ENCODE measurements around the gene C11orf24.
"Not testable (repeated sequence)": the region's sequence is repeated elsewhere in the genome, so short reads cannot be mapped to it uniquely, and the experiment has no call there.

C11orf24 gene

DNA sequence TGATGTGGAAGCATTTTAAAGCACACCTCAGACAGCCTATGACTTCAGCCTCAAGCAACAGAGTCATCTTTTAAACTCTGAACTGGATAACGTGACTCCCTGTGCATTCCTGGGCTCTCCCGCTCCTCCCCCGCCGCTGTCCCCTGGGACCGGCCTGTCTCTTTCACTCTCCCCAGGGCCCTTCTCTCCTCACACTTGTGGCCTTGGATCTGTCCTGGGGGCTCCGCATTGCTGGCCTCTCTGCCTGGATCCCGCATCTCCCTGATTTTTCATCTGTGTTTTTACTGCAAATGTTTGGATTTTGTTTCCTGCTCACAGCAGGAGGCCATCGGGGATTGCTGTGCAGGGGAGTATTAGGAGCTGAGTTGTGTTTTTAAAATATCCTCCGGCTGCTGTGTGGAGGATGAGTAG, 15.4 kb downstream of the C11orf24 start:
- no peak overlapping the region for H3K9ac ChIP-seq (ENCODE audit: low read length)
- H3K4me1 ChIP-seq (ENCODE audit: control insufficient read depth, low read depth, low read length) = peaks cover 6% of the 10 kb centered on the region
- H3K27ac ChIP-seq (ENCODE audit: low read length) = no peak overlapping the region
- no peak overlapping the region for H3K4me3 ChIP-seq (ENCODE audit: low read length)
- no peaks in the 10 kb centered on the region for H3K9me3 ChIP-seq (ENCODE audit: control insufficient read depth, low read depth, low read length)
- peaks cover 10% of the 10 kb centered on the region for H3K27me3 ChIP-seq (ENCODE audit: control insufficient read depth, insufficient read depth, low read length)
- H3K36me3 ChIP-seq (ENCODE audit: control insufficient read depth, low read depth, low read length) = peaks cover 9% of the 10 kb centered on the region

- Histone ChIP-seq H3K4me1 (ENCODE audit: control insufficient read depth, low read depth, low read length) (peaks cover 6% of the 10 kb centered on the region), H3K9ac (ENCODE audit: low read length) (no peak overlapping the region), H3K36me3 (ENCODE audit: control insufficient read depth, low read depth, low read length) (peaks cover under 1% of the 10 kb centered on the region), H3K9me3 (ENCODE audit: control insufficient read depth, low read depth, low read length) (no peaks in the 10 kb centered on the region), H3K27me3 (ENCODE audit: control insufficient read depth, insufficient read depth, low read length) (peaks cover 10% of the 10 kb centered on the region), H3K4me3 (ENCODE audit: low read length) (no peak overlapping the region), H3K27ac (ENCODE audit: low read length) (no peak overlapping the region)
Measured at GRCh38 chr11:68255526-68255925, 16.2 kb downstream of the C11orf24 start.

GRCh38 chr11:68254421-68254820, 17.4 kb downstream of the C11orf24 start:
- no peak overlapping the region for H3K27ac ChIP-seq (ENCODE audit: low read length)
- H3K4me3 ChIP-seq (ENCODE audit: low read length) = no peak overlapping the region
- H3K9me3 ChIP-seq (ENCODE audit: control insufficient read depth, low read depth, low read length) = no peaks in the 10 kb centered on the region
- H3K36me3 ChIP-seq (ENCODE audit: control insufficient read depth, low read depth, low read length) = no peaks in the 10 kb centered on the region
- no peak overlapping the region for H3K9ac ChIP-seq (ENCODE audit: low read length)
- H3K27me3 ChIP-seq (ENCODE audit: control insufficient read depth, insufficient read depth, low read length) = peaks cover 10% of the 10 kb centered on the region
- H3K4me1 ChIP-seq (ENCODE audit: control insufficient read depth, low read depth, low read length) = peaks cover 6% of the 10 kb centered on the region

DNA sequence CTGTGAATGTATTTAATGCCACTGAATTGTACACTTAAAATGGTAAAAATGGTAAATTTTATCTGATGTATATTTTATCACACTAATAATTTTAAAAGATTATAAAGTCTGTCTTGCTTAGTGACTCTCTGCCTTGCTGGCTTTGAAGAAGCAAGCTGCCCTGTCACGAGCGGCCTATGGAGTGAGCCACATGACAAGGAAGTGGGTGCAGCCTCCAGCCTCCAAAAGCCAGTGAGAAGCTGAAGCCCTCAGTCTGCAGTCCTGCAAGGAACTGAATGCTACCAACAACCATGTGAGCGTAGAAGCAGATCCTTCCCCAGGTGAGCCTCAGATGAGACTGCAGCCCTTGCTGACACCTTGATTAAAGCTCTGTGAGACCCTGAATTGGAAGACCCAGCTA, 20.0 kb downstream of the C11orf24 start:
- peaks cover 6% of the 10 kb centered on the region for H3K4me1 ChIP-seq (ENCODE audit: control insufficient read depth, low read depth, low read length)
- no peaks in the 10 kb centered on the region for H3K9me3 ChIP-seq (ENCODE audit: control insufficient read depth, low read depth, low read length)
- H3K27ac ChIP-seq (ENCODE audit: low read length) = no peak overlapping the region
- H3K9ac ChIP-seq (ENCODE audit: low read length) = no peak overlapping the region
- no peak overlapping the region for H3K4me3 ChIP-seq (ENCODE audit: low read length)
- H3K36me3 ChIP-seq (ENCODE audit: control insufficient read depth, low read depth, low read length) = no peaks in the 10 kb centered on the region
- no peaks in the 10 kb centered on the region for H3K27me3 ChIP-seq (ENCODE audit: control insufficient read depth, insufficient read depth, low read length)

- not testable (repeated sequence) for H3K27ac ChIP-seq (ENCODE audit: low read length); H3K4me1 ChIP-seq (ENCODE audit: control insufficient read depth, low read depth, low read length); H3K9ac ChIP-seq (ENCODE audit: low read length); H3K4me3 ChIP-seq (ENCODE audit: low read length); H3K27me3 ChIP-seq (ENCODE audit: control insufficient read depth, insufficient read depth, low read length); H3K36me3 ChIP-seq (ENCODE audit: control insufficient read depth, low read depth, low read length); H3K9me3 ChIP-seq (ENCODE audit: control insufficient read depth, low read depth, low read length)
Measured at GRCh38 chr11:68244912-68245311, 26.9 kb downstream of the C11orf24 start.

DNA sequence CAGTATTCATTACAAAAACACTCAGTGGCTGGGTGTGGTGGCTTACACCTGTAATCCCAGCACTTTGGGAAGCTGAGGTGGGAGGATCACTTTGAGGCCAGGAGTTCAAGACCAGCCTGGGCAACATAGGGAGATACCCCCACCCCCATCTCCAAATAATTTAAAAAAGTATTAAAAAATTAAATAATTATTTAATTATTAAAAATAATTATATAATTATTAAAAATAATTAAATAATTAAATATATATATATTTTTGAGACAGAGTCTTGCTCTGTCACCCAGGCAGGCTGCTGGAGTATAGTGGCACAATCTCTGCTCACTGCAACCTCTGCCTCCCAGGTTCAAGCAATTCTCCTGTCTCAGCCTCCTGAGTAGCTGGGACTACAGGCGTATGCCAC, 27.9 kb downstream of the C11orf24 start:
- H3K4me1 ChIP-seq (ENCODE audit: control insufficient read depth, low read depth, low read length); H3K4me3 ChIP-seq (ENCODE audit: low read length); H3K27me3 ChIP-seq (ENCODE audit: control insufficient read depth, insufficient read depth, low read length); H3K9ac ChIP-seq (ENCODE audit: low read length); H3K36me3 ChIP-seq (ENCODE audit: control insufficient read depth, low read depth, low read length); H3K9me3 ChIP-seq (ENCODE audit: control insufficient read depth, low read depth, low read length); H3K27ac ChIP-seq (ENCODE audit: low read length): not testable (repeated sequence)

- H3K27ac ChIP-seq (ENCODE audit: low read length) = no peak overlapping the region
- no peaks in the 10 kb centered on the region for H3K36me3 ChIP-seq (ENCODE audit: control insufficient read depth, low read depth, low read length)
- H3K27me3 ChIP-seq (ENCODE audit: control insufficient read depth, insufficient read depth, low read length) = no peaks in the 10 kb centered on the region
- H3K9ac ChIP-seq (ENCODE audit: low read length) = no peak overlapping the region
- H3K9me3 ChIP-seq (ENCODE audit: control insufficient read depth, low read depth, low read length) = no peaks in the 10 kb centered on the region
- H3K4me3 ChIP-seq (ENCODE audit: low read length) = no peak overlapping the region
- no peaks in the 10 kb centered on the region for H3K4me1 ChIP-seq (ENCODE audit: control insufficient read depth, low read depth, low read length)
Measured at GRCh38 chr11:68242616-68243015, 29.2 kb downstream of the C11orf24 start.

- Histone ChIP-seq H3K27me3 (ENCODE audit: control insufficient read depth, insufficient read depth, low read length) (no peaks in the 10 kb centered on the region), H3K36me3 (ENCODE audit: control insufficient read depth, low read depth, low read length) (no peaks in the 10 kb centered on the region), H3K27ac (ENCODE audit: low read length) (no peak overlapping the region)
Measured at GRCh38 chr11:68231621-68232020, 40.2 kb downstream of the C11orf24 start.

DNA sequence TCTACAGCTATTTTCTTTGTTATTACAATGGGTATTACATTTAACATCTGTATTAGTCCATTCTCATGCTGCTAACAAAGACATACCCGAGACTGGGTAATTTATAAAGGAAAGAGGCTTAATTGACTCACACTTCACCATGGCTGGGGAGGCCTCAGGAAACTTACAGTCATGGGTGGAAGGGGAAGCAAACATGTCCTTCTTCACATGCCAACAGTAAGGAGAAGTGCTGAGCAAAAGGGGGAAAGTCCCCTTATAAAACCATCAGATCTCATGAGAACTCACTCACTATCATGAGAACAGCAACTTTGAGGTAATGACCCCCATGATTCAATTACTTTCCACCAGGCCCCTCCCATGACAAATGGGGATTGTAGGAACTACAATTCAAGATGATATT, 42.2 kb downstream of the C11orf24 start:
- Histone ChIP-seq H3K4me3 (ENCODE audit: low read length) (no peak overlapping the region), H3K9ac (ENCODE audit: low read length) (no peak overlapping the region), H3K9me3 (ENCODE audit: control insufficient read depth, low read depth, low read length) (no peaks in the 10 kb centered on the region), H3K4me1 (ENCODE audit: control insufficient read depth, low read depth, low read length) (no peaks in the 10 kb centered on the region), H3K36me3 (ENCODE audit: control insufficient read depth, low read depth, low read length) (no peaks in the 10 kb centered on the region), H3K27me3 (ENCODE audit: control insufficient read depth, insufficient read depth, low read length) (no peaks in the 10 kb centered on the region), H3K27ac (ENCODE audit: low read length) (no peak overlapping the region)

More at GRCh38 chr11:68231621-68232020, 40.2 kb downstream of the C11orf24 start:
- no peaks in the 10 kb centered on the region for H3K9me3 ChIP-seq (ENCODE audit: control insufficient read depth, low read depth, low read length)
- H3K4me3 ChIP-seq (ENCODE audit: low read length) = no peak overlapping the region
- H3K9ac ChIP-seq (ENCODE audit: low read length) = no peak overlapping the region
- H3K4me1 ChIP-seq (ENCODE audit: control insufficient read depth, low read depth, low read length) = no peaks in the 10 kb centered on the region

- no peaks in the 10 kb centered on the region for H3K4me1 ChIP-seq (ENCODE audit: control insufficient read depth, low read depth, low read length)
- no peak overlapping the region for H3K9ac ChIP-seq (ENCODE audit: low read length)
- no peaks in the 10 kb centered on the region for H3K36me3 ChIP-seq (ENCODE audit: control insufficient read depth, low read depth, low read length)
- H3K27me3 ChIP-seq (ENCODE audit: control insufficient read depth, insufficient read depth, low read length) = no peaks in the 10 kb centered on the region
- no peaks in the 10 kb centered on the region for H3K9me3 ChIP-seq (ENCODE audit: control insufficient read depth, low read depth, low read length)
- no peak overlapping the region for H3K4me3 ChIP-seq (ENCODE audit: low read length)
- no peak overlapping the region for H3K27ac ChIP-seq (ENCODE audit: low read length)
Measured at GRCh38 chr11:68226421-68226820, 45.4 kb downstream of the C11orf24 start.

DNA sequence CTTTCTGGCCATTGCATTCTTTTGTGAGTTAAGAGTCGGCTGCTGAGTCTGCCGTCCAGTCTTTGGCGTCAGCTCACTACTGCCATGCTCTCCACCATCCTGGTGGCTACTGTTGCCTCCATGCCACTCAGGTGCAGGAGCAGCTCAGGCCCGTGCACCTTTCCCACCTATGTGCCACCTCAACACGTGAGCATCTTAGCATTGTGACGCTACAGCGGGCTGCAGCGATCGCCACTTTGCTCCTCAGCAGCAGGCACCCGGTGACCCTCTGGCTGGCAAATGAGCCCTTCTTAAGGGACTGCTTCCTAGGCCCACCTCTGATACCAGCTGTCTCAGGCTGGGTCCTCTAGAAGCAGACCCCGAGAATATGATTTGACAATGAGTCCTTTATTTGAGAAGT, 47.2 kb downstream of the C11orf24 start:
- Histone ChIP-seq H3K4me1 (ENCODE audit: control insufficient read depth, low read depth, low read length) (no peaks in the 10 kb centered on the region), H3K9ac (ENCODE audit: low read length) (no peak overlapping the region), H3K27me3 (ENCODE audit: control insufficient read depth, insufficient read depth, low read length) (no peaks in the 10 kb centered on the region), H3K4me3 (ENCODE audit: low read length) (no peak overlapping the region), H3K27ac (ENCODE audit: low read length) (no peak overlapping the region), H3K9me3 (ENCODE audit: control insufficient read depth, low read depth, low read length) (no peaks in the 10 kb centered on the region), H3K36me3 (ENCODE audit: control insufficient read depth, low read depth, low read length) (no peaks in the 10 kb centered on the region)

- H3K36me3 ChIP-seq (ENCODE audit: control insufficient read depth, low read depth, low read length) = no peaks in the 10 kb centered on the region
- no peaks in the 10 kb centered on the region for H3K27me3 ChIP-seq (ENCODE audit: control insufficient read depth, insufficient read depth, low read length)
- H3K9ac ChIP-seq (ENCODE audit: low read length) = no peak overlapping the region
- H3K4me1 ChIP-seq (ENCODE audit: control insufficient read depth, low read depth, low read length) = no peaks in the 10 kb centered on the region
- H3K27ac ChIP-seq (ENCODE audit: low read length) = no peak overlapping the region
- H3K4me3 ChIP-seq (ENCODE audit: low read length) = no peak overlapping the region
- H3K9me3 ChIP-seq (ENCODE audit: control insufficient read depth, low read depth, low read length) = no peaks in the 10 kb centered on the region
Measured at GRCh38 chr11:68223275-68223674, 48.5 kb downstream of the C11orf24 start.

Data from iPS-18a (cell line).